ENCODE results near the gene CCNY. TPM values are rescaled to one million over a fixed set of nuclear protein-coding genes. Genes with fewer than 3 reads are reported as not detected.

CCNY gene
- total and polyA plus RNA-seq, 2 of the 4 experiments (the other 2 are of a cell fraction): 38.0 to 131 TPM

DNA sequence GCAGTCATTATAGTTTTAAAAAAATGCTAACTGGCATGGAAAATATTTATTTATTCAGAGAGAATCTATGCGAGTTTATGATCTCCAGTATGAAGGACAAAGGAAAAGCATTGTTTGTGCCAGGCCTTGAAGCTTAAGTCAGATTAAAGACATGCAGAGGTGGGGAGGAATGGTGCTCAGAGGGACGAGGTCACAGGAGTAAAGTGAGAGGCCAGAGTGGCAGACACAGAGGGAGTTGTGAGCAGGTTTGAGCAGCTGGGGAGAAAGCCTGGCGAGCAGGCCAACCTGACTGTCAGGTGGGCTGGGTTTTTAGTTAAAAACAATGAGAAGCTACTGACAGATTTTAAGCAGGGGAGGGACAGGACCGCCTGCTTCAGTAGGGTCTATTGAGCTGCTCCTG is 6.8 kb upstream of the CCNY start:
- TF ChIP-seq SMC3 (IDR thresholded peaks at IDR 0.05; ENCODE audit: low read depth, low read length) (no peak), POLR2A (IDR thresholded peaks at IDR 0.05; ENCODE audit: low read depth, low read length) (no peak), CEBPB (IDR thresholded peaks at IDR 0.05; ENCODE audit: low read depth, low read length) (no peak), FOS (IDR thresholded peaks at IDR 0.05; ENCODE audit: low read depth, low read length) (no peak), USF2 (IDR thresholded peaks at IDR 0.05; ENCODE audit: low read depth, low read length) (no peak), BHLHE40 (IDR thresholded peaks at IDR 0.05; ENCODE audit: low read depth, low read length) (no peak), MAFK (IDR thresholded peaks at IDR 0.05; ENCODE audit: low read depth, low read length) (no peak), RFX5 (IDR thresholded peaks at IDR 0.05; ENCODE audit: low read depth, low read length) (no peak), CHD1 (IDR thresholded peaks at IDR 0.05; ENCODE audit: low read depth, low read length) (no peak), RAD21 (IDR thresholded peaks at IDR 0.05; ENCODE audit: low read length) (no peak), RCOR1 (IDR thresholded peaks at IDR 0.05; ENCODE audit: insufficient replicate concordance, low read length) (no peak)
- TF ChIP-seq, protein P1, sequence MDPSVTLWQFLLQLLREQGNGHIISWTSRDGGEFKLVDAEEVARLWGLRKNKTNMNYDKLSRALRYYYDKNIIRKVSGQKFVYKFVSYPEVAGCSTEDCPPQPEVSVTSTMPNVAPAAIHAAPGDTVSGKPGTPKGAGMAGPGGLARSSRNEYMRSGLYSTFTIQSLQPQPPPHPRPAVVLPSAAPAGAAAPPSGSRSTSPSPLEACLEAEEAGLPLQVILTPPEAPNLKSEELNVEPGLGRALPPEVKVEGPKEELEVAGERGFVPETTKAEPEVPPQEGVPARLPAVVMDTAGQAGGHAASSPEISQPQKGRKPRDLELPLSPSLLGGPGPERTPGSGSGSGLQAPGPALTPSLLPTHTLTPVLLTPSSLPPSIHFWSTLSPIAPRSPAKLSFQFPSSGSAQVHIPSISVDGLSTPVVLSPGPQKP (IDR thresholded peaks at IDR 0.05; ENCODE audit: borderline replicate concordance, low read depth, low read length): no peak
- peak overlapping the region; percentile 49 for H4K5ac ChIP-seq (ENCODE audit: low read depth, low read length)
- POLR2A ChIA-PET (ENCODE audit: unreplicated experiment): interaction anchor here (0.6 kb wide), 1 partner anchor 49 kb away, joined by 3 read pairs; no protein-coding TSS in a partner anchor
- 56% methylated on average over 2 of the region's 4 CpGs; no CpG with 5 or more reads in 1 of the 2 experiments for WGBS, 2 experiments (ENCODE audit: extremely low coverage in 2 of 2, insufficient read length in 1 of 2)
- intact Hi-C loops (cut with micrococcal nuclease): loop anchor here (5.0 kb wide), 1 partner anchor 202 kb away; the partner anchor contains the start of gene CREM
- peak overlapping the region; percentile 74 for H3K4ac ChIP-seq (ENCODE audit: low read depth, low read length)
- no peak for DNase-seq
- peak overlapping the region; percentile 16; the same call in 1 of the 2 replicates for H3K23ac ChIP-seq (ENCODE audit: low read depth, low read length)
- no peak overlapping the region for H3K4me2 ChIP-seq (ENCODE audit: low read depth, low read length)
- no peak overlapping the region for H4K8ac ChIP-seq (ENCODE audit: low read depth in 2 of 2, low read length in 2 of 2)
- in situ Hi-C loops (cut with MboI; ENCODE audit: low sequenced_read_pairs): no loop called here
- 0 out of 2 replicates have a peak overlapping the region, but pooled peaks have one; percentile 46 for H3K14ac ChIP-seq (replicated peaks; ENCODE audit: low read depth, low read length)
- peaks cover 30% of the 10 kb centered on the region for H3K9me1 ChIP-seq (ENCODE audit: insufficient read depth, low read length)
- H2AK9ac ChIP-seq (replicated peaks; ENCODE audit: low read depth, low read length, poor library complexity): peak overlapping the region; percentile 39
- H3K4me3 ChIP-seq (ENCODE audit: insufficient read depth, low read depth, low read length): no peak overlapping the region
- peak overlapping the region; percentile 59 for H2BK5ac ChIP-seq (ENCODE audit: low read depth, low read length, poor library complexity, severe bottlenecking)
- dilution Hi-C loops (cut with HindIII; ENCODE audit: low sequenced_read_pairs, unreplicated experiment): no loop called here
- CTCF ChIA-PET: no interaction called here
- H3K56ac ChIP-seq (ENCODE audit: extremely low read depth, insufficient read depth, low read length): no peak overlapping the region; the same call in 1 of the 2 replicates
- ATAC-seq (ENCODE audit: low read depth): no peak
- peaks cover 28% of the 10 kb centered on the region for H3K4me1 ChIP-seq (ENCODE audit: control insufficient read depth, insufficient read depth, low read length)
- no TSS peak for BruUV-seq (replicated peaks)
- no peak overlapping the region for H3K9ac ChIP-seq (ENCODE audit: low read depth, low read length)
- H2AK5ac ChIP-seq (ENCODE audit: low read depth, low read length): peak overlapping the region; percentile 72; the same call in 1 of the 2 replicates
- no peak overlapping the region for H4K91ac ChIP-seq (ENCODE audit: insufficient read depth, low read depth, low read length)
- peaks cover 6% of the 10 kb centered on the region for H3K36me3 ChIP-seq (ENCODE audit: control insufficient read depth, insufficient read depth, low read length)
- H4K20me1 ChIP-seq (ENCODE audit: insufficient read depth, low read length): peaks cover 25% of the 10 kb centered on the region
- peaks cover 43 to 72% of the 10 kb centered on the region in 2 experiments for H3K79me1 ChIP-seq (ENCODE audit: low read depth in 1 of 2, low read length in 2 of 2)
- peak overlapping the region; percentile 26; the same call in 1 of the 2 replicates for H2BK20ac ChIP-seq (ENCODE audit: low read depth, low read length)
- H2BK120ac ChIP-seq (ENCODE audit: low read depth, low read length): 0 out of 2 replicates have a peak overlapping the region, but pooled peaks have one; percentile 46
- H3K9me3 ChIP-seq (ENCODE audit: control insufficient read depth, insufficient read depth, low read length): no peaks in the 10 kb centered on the region
- peak overlapping the region; percentile 39; the same call in 1 of the 2 replicates for H3K18ac ChIP-seq (ENCODE audit: low read depth, low read length)
- H3K27ac ChIP-seq (ENCODE audit: insufficient read depth, low read length): peak overlapping the region; percentile 10; the same call in 1 of the 2 replicates
- 0 out of 3 replicates have a peak overlapping the region, but pooled peaks have one; percentile 34 for H2BK15ac ChIP-seq (ENCODE audit: low read depth, low read length)
- no peaks in the 10 kb centered on the region for H3K27me3 ChIP-seq (ENCODE audit: control insufficient read depth, insufficient read depth, low read length)
- H2AFZ ChIP-seq (replicated peaks; ENCODE audit: low read length, poor library complexity): no peak overlapping the region
